Transverse colon (tissue), 4 donors: ENCODE results near the gene MN1. TPM values are rescaled to one million over a fixed set of nuclear protein-coding genes. Genes with fewer than 3 reads are reported as not detected.

ENCODE experiments used
- DNase-seq: peaks from one replicate; pipeline ENCODE4 v3.0.0-alpha.2; 2019
- H3K27ac ChIP-seq, 4 donors: fragments of 200-600 bp; sonication (generic); 2 replicates each; pipeline ENCODE4 v1.5.1; 2016 to 2018; ENCODE audit warnings: inconsistent platforms in 4 of 4
- H3K27me3 ChIP-seq: fragments of 200-600 bp; sonication (generic); 2 replicates; pipeline ENCODE4 v1.5.1; 2017; ENCODE audit warnings: inconsistent platforms
- H3K36me3 ChIP-seq, 4 donors: fragments of 200-600 bp; sonication (generic); 2 replicates each; pipeline ENCODE4 v1.5.1; 2017 to 2019; ENCODE audit warnings: inconsistent platforms in 4 of 4
- H3K4me1 ChIP-seq, 4 donors: fragments of 200-600 bp; sonication (generic); 2 replicates each; pipeline ENCODE4 v1.5.1; 2017 to 2020; ENCODE audit warnings: inconsistent platforms in 4 of 4
- H3K4me3 ChIP-seq, 4 donors: fragments of 200-600 bp; sonication (generic); 1 replicate in 1 of 4; 2 replicates in 3 of 4; pipeline versions ENCODE4 v1.5.1 to v1.6.1; 2017 to 2019; ENCODE audit warnings: inconsistent platforms in 4 of 4
- H3K9me3 ChIP-seq, 2 donors: fragments of 200-600 bp; sonication (generic); 2 replicates each; pipeline ENCODE4 v1.5.1; 2017 to 2019; ENCODE audit warnings: inconsistent platforms in 2 of 2
- CTCF ChIP-seq, 5 experiments: fragments of 200-600 bp in 3 of 5; fragments of 450-650 bp in 2 of 5; sonication (generic) in 3 of 5; IDR thresholded peaks; 1 replicate in 2 of 5; 2 replicates in 3 of 5; pipeline ENCODE4 v1.5.1; 2016 to 2017; ENCODE audit warnings: antibody characterized with exemption in 5 of 5, inconsistent platforms in 3 of 5, mild to moderate bottlenecking in 2 of 5, moderate library complexity in 1 of 5
- EP300 ChIP-seq: sonication (generic); formaldehyde crosslinking; IDR thresholded peaks from one replicate; pipeline ENCODE4 v1.6.1; 2017; ENCODE audit warnings: antibody characterized with exemption, low read depth
- POLR2A ChIP-seq: fragments of 450-650 bp; IDR thresholded peaks from one replicate; pipeline ENCODE4 v1.6.1; 2016; ENCODE audit warnings: antibody characterized with exemption, mild to moderate bottlenecking, moderate library complexity
- POLR2AphosphoS5 ChIP-seq, 3 donors: sonication (generic); formaldehyde crosslinking; IDR thresholded peaks; one replicate each; pipeline ENCODE4 v1.6.1; 2016; ENCODE audit warnings: antibody characterized with exemption in 3 of 3
- WGBS, 2 donors: methylation state at CpG; one replicate each; pipeline ENCODE4 v1.1.5; 2018; ENCODE audit warnings: low coverage in 1 of 2; 5-methylcytosine and 5-hydroxymethylcytosine counted together
- in situ Hi-C, 4 donors: fragments of 200-750 bp; cut with MboI; loops; one replicate each; pipeline versions ENCODE4 v1.15.0 to v1.15.1; 2017; ENCODE audit warnings: low sequenced_read_pairs in 3 of 4, low pct_ligation_motif_present in 1 of 4, low pct_unique_long_range_greater_than_20kb in 1 of 4
- intact Hi-C: fragments of 100-400 bp; cut with DNase I; formaldehyde crosslinking; loops from one replicate; pipeline ENCODE4 v1.15.1; 2023; ENCODE audit warnings: low total_unique reads
- total RNA-seq, 4 donors: library from RNA; depleted of rRNA; stranded (reverse); fragments of >200 nt; gene quantifications; one replicate each; pipeline ENCODE4 v1.1.0, GENCODE V29; 2016

Gene MN1
- total RNA-seq, 4 donors from 2014 or later: 1.1 to 4.2 (median 3.0) TPM

- Histone ChIP-seq H3K9me3 (no peaks in the 10 kb centered on the region), H3K4me1 (peaks cover 0 to 6% (median 0%) of the 10 kb centered on the region in 4 donors), H3K36me3 (no peaks in the 10 kb centered on the region), H3K27ac (peak overlapping the region in 2 of 4 donors; percentile 60 to 77), H3K4me3 (no peak overlapping the region), H3K27me3 (no peaks in the 10 kb centered on the region)
- no peak for DNase-seq
- intact Hi-C loops (no loop called here), in situ Hi-C loops (no loop called here)
- 86% methylated on average over 9 of the region's 9 CpGs; no CpG with 5 or more reads in 1 of the 2 donors for WGBS, 2 donors
- TF ChIP-seq POLR2A: no peak
- no peak for TF ChIP-seq POLR2AphosphoS5 (IDR thresholded peaks at IDR 0.05)
- no peak for TF ChIP-seq EP300
- no peak for TF ChIP-seq CTCF (IDR thresholded peaks at IDR 0.05)
Measured at GRCh38 chr22:27751277-27752070, 50.1 kb downstream of the MN1 start.

- in situ Hi-C loops: no loop called here
- no peaks in the 10 kb centered on the region for H3K27me3 ChIP-seq
- DNase-seq: no peak
- no peaks in the 10 kb centered on the region for H3K36me3 ChIP-seq
- no peak overlapping the region for H3K4me3 ChIP-seq
- TF ChIP-seq POLR2AphosphoS5 (IDR thresholded peaks at IDR 0.05) (no peak), EP300 (no peak), CTCF (IDR thresholded peaks at IDR 0.05) (no peak), POLR2A (no peak)
- intact Hi-C loops: no loop called here
- peak overlapping the region in 3 of 4 donors; percentile 40 to 77 (median 60) for H3K27ac ChIP-seq
- peaks cover 0 to 6% (median 0%) of the 10 kb centered on the region in 4 donors for H3K4me1 ChIP-seq
- H3K9me3 ChIP-seq: no peaks in the 10 kb centered on the region
- 58 to 68% methylated on average over 6 to 13 of the region's 13 CpGs for WGBS, 2 donors
Measured at GRCh38 chr22:27750584-27751265, 50.8 kb downstream of the MN1 start.

GRCh38 chr22:27749597-27750225, 51.8 kb downstream of the MN1 start:
- no peaks in the 10 kb centered on the region for H3K27me3 ChIP-seq
- H3K27ac ChIP-seq: peak overlapping the region in 3 of 4 donors; percentile 40 to 77 (median 60)
- no peak for DNase-seq
- no peaks in the 10 kb centered on the region for H3K9me3 ChIP-seq
- 37 to 43% methylated on average over 6 to 11 of the region's 11 CpGs for WGBS, 2 donors
- intact Hi-C loops (no loop called here), in situ Hi-C loops (no loop called here)
- H3K36me3 ChIP-seq: no peaks in the 10 kb centered on the region
- peaks cover 0 to 6% (median 0%) of the 10 kb centered on the region in 4 donors for H3K4me1 ChIP-seq
- no peak overlapping the region for H3K4me3 ChIP-seq
- TF ChIP-seq CTCF (IDR thresholded peaks at IDR 0.05): no peak
- no peak for TF ChIP-seq POLR2A
- no peak for TF ChIP-seq EP300
- no peak for TF ChIP-seq POLR2AphosphoS5 (IDR thresholded peaks at IDR 0.05)

GRCh38 chr22:27748751-27749191, 52.8 kb downstream of the MN1 start:
- no peak for DNase-seq
- WGBS, 2 donors: 14 to 39% methylated on average over 2 to 11 of the region's 11 CpGs
- Histone ChIP-seq H3K9me3 (no peaks in the 10 kb centered on the region), H3K4me3 (no peak overlapping the region), H3K36me3 (no peaks in the 10 kb centered on the region), H3K27ac (peak overlapping the region; percentile 40 to 77 (median 51)), H3K27me3 (no peaks in the 10 kb centered on the region), H3K4me1 (peaks cover 0 to 6% (median 0%) of the 10 kb centered on the region in 4 donors)
- in situ Hi-C loops: no loop called here
- intact Hi-C loops: no loop called here
- TF ChIP-seq EP300 (no peak), POLR2AphosphoS5 (IDR thresholded peaks at IDR 0.05) (no peak), POLR2A (no peak), CTCF (IDR thresholded peaks at IDR 0.05) (no peak)
